Stimulated activated naive CD4-positive, alpha-beta T cell (primary cell): ENCODE results near the gene KDM4C.

ENCODE experiments used
- DNase-seq, 6 experiments: peaks; one replicate each; lab custom pipeline; 2025; lab: John Stamatoyannopoulos, UW

KDM4C gene

GRCh38 chr9:7143645-7144200, 385.9 kb downstream of the KDM4C start:
- no peak for DNase-seq

GRCh38 chr9:7144265-7145046, 386.7 kb downstream of the KDM4C start:
- no peak for DNase-seq

DNA sequence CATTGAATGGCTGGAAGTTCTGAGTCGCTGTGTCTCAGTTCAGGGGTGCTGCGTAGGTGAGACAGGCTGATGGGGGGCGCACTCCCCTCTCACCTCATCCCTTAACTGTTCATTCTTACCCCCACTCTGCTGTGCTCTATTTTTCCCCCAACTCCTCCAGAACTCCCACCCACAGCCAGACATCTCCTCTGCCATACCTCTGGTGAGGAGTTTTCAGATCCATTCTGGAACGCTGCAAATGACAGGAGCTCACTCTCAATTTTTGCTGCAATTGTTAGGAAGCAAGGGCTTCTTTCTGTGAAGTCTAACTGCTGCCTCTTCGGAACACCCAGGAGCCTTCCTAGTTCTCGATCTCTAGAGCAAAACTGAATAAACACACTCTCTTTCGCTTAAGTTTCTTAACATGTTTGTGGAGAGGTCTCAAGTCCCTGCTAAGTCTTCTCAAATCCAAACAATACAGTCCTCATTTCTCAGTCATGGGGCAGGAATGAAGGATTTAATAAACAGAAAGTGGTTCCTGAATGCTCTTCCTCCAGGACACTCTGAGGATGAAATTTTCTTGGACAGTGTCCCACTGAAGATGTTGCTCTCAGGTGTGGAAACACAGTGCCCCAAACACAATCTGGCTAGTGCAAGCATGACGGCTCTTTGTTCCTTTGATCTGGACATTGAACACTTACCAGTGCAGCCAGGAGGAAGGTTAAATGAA, 387.7 kb downstream of the KDM4C start:
- DNase-seq = no peak

DNA sequence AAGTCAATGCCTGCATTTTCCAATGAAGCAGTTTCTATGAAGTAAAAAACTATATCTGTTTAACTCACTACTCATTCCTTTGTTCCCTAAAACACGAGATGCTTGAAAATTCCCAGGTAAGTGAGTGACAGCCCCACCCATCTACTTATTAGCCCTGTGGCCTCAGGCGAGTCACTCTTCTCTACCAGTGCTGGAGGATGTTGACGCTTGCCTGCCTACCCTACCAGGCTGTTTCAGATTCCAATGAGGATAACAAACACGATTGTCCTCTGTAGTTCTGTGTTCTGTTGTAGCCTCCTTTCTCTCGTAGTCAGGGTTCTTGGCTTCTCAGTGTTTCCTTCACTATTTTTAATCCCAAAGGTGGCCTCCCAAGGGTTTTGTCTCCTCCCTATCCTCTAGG, 388.8 kb downstream of the KDM4C start:
- DNase-seq = no peak

DNA sequence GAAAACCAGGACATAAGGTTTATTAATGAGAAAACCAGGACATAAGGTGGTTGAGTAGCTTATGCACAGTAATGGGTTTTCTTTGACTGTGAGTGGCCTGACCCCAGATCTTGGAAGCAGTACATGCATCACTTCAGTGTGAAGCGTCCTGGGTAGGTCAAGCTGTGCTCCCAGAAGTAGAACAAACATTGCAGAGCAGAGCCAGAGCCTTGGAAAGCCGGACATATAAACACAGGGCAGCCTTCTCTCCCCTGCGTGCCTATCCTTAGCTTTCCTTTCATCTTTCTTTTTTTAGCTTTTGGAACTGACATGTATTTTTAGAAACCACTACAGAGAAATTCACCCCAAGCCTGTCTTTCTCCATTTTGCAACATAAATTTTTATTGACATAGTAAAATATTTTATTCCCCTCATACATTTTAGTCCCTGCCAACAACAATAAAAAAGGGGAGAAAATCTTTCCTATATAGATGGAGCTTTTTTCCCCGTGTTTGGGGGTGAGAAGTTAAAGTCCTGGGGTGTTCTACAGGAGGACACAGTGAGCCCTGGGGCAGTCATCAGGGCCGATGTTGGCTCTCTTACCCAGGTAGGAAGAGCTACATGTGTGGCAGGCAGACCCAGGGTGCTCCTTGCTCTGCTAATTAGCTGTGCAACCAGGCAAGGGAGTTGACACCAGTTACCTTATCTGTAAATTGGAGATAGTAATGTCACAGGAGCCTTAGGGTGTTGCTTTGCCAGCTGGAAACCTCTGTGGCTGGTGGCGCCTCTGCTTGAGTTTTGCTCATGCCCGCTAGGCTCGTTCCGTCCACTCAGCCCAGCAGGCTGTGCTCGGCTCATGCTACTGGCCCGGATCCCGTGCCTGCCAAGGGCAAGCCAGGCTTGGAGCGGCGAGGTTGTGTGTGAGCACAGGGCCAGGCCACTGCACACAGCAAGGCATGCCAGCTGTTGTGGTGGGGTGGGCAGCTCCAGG, 389.6 kb downstream of the KDM4C start:
- no peak for DNase-seq

GRCh38 chr9:7148243-7148765, 390.5 kb downstream of the KDM4C start:
- no peak for DNase-seq

- no peak for DNase-seq
Observed at GRCh38 chr9:7149258-7149657, 391.5 kb downstream of the KDM4C start.

DNA sequence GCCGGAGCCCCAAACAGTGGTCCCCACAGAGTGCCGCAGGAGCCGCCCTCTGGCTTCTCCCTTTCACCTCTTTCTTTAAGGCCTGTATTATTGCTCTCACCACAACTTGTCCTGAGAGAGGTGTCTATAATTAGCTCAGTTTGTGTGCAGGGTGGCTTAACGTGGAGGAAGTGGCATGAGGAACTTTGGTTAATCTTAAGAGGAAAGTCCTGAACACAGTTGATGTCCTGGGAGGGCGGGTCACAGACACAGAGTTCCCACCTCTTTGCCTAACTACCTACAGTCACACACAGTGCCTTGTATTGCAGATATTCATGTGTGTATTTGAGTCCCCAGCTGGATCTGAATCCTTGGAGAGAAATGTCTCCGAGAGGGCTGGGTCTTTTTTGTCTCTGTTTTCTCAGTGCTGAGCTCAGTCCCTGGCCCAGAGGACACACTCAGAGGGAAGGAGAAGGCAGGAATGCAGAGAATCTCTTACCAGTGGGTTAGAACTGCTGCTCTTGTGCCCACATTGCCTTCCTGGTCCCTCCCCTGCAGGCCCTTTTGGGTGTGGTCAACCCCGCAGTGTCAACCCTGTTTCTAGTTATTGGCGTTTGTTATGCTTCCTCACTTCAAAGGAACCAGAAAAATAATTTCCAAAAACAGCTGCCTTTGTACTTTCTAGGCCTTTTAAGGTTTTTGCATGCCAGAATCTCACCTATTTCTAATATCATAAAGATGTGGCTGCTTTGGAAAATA, 392.5 kb downstream of the KDM4C start:
- peak in 4 of 6 experiments; percentile 4 to 42 (median 19) for DNase-seq

GRCh38 chr9:7153134-7153533, 395.4 kb downstream of the KDM4C start:
- no peak for DNase-seq

- no peak for DNase-seq
Observed at GRCh38 chr9:7153566-7153965, 395.8 kb downstream of the KDM4C start.

- no peak for DNase-seq
Observed at GRCh38 chr9:7154003-7154619, 396.3 kb downstream of the KDM4C start.

DNA sequence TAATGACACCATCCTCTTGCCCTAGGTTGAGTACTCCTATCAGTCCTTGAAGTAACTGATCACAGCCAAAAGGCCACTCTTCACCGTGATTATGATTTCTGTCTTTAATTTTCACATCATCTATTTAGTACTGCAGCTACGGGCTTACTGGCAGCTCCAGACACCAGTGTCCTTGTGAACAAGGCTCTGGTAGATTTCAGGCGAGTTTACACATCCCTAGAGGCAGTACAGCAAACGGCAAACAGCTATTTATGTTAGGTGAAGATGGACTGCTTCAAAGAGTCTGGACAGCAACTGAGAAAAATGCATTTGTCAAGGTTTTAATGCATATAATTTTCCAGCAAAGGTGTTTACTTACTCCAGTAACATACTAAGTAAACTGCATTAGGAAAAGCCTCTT, 396.9 kb downstream of the KDM4C start:
- DNase-seq = no peak

DNA sequence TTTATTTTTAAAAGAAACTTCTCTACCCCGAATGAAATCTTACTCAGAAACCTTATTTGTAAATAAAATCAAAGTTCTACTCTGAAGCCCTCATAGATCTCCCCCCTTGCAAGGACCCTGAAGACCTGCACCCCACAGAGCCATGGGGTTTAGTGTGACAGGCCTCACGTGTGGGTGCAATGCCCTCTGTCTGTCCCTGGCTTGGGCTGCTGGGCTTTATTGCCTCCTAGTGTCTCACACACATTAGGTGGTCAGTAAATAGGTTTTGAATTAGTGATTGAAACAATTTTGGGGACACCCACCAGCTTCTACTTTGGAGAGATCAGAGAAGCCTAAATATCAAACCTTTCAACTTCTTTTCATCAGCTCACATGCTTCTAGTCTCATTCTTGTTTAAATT, 403.7 kb downstream of the KDM4C start:
- no peak for DNase-seq

DNA sequence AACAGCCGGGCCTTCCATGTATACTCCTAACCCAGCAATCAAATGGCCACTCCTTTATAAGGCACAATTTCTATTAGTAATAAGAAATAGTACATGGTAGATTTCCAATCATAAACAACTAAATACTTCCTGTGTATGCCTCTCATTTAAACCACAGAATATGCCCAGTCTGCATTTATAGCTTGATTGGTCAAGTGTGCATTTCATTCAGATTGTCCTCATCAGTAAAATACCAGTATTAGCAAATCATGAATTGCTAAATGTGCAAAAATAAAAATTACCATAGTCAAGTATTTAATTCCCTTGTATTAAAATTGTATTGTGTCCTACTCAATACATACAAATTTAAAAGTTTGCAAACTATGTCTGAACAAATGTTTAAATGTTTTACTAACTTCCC, 406.2 kb downstream of the KDM4C start:
- DNase-seq = no peak

- DNase-seq = no peak
Observed at GRCh38 chr9:7164440-7165330, 406.9 kb downstream of the KDM4C start.

DNA sequence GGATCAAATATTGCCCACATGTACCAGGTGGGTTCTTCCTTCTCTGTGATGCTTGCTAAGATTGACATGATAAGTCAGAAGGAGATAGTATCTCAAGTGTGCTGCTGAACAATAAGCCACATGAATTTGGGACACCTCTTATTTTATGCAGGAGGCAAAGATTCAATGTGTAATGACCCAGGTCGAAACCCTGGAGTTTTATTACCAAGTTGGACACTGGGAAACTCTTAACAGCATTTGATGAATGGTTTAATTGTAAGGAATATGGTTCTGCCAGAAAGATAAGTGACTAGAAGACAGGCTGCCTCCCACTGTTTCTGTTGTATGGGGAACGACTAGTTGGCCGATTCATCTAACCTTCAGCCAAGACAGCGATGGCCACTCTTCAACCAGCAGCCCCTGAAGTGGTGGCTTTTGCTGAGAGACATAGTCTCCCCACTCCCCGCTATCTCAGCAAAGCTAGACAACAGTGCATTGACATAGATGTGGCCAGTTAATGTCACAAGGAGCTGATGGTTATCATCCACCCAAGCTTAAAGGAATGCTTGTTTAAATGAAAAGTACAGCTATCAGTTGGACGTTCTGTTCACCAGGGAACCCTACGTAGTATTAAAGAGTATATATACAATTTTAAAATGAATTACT, 407.7 kb downstream of the KDM4C start:
- no peak for DNase-seq

DNA sequence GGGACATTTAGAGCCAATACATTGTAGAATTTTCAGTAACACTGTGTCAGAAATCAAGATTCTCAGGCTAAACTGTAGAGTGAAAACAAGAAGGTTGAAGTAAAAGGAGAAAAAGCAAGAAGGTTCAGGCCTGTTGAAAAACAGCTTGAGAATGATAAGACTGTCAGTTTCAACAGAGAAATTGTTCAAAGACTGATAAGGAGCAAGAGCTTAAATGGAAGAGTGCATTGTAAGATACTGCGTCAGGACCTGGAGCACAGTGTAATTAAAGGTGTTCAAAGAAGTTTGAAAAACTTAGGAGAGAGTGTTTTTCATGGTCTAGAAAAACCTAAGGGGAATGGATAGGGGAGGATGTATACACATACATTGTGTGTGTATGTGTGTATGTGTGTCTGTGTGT, 408.3 kb downstream of the KDM4C start:
- DNase-seq = no peak

GRCh38 chr9:7169717-7170389, 412.1 kb downstream of the KDM4C start:
- no peak for DNase-seq
